Esophagus squamous epithelium (tissue), 4 donors: ENCODE results near the gene TMEM214.

Source experiments
- CTCF ChIP-seq, 6 experiments: fragments of 450-650 bp in 4 of 6; fragments of 200-600 bp in 2 of 6; sonication (generic) in 2 of 6; IDR thresholded peaks; one replicate each; pipeline ENCODE4 v1.5.1; 2016 to 2019; ENCODE audit warnings: antibody characterized with exemption in 6 of 6, mild to moderate bottlenecking in 4 of 6, moderate library complexity in 4 of 6
- POLR2A ChIP-seq, 4 donors: fragments of 450-650 bp; IDR thresholded peaks; one replicate each; pipeline ENCODE4 v1.6.1; 2017; ENCODE audit warnings: antibody characterized with exemption in 4 of 4, mild to moderate bottlenecking in 4 of 4, moderate library complexity in 3 of 4

GRCh38 chr2:27071990-27072830, 39.4 kb downstream of the TMEM214 start:
- TF ChIP-seq CTCF (IDR thresholded peaks at IDR 0.05) (no peak), POLR2A (IDR thresholded peaks at IDR 0.05) (no peak)
